ENCODE measurements around the gene ADGRG3. TPM values are rescaled to one million over a fixed set of nuclear protein-coding genes. Genes with fewer than 3 reads are reported as not detected.
A peak's percentile ranks its signal among the peaks of the same experiment; 100 is the strongest.

The ADGRG3 gene
- polyA plus RNA-seq, 3 donors = 0.41 to 1.0 TPM; not detected in 1

- H3K27me3 Mint-ChIP-seq (ENCODE audit: low read depth in 3 of 3) = peaks cover 1 to 10% (median 2%) of the 10 kb centered on the region in 3 donors
- WGBS (ENCODE audit: insufficient coverage) = 17% methylated on average over 13 of the region's 15 CpGs
- H3K9ac ChIP-seq (ENCODE audit: insufficient read depth, low read length, poor library complexity, severe bottlenecking) = no peak overlapping the region
- peaks cover 49 to 53% of the 10 kb centered on the region in 2 donors for H3K4me1 ChIP-seq (ENCODE audit: control insufficient read depth in 1 of 2, insufficient read depth in 2 of 2, low read length in 2 of 2)
- no peak overlapping the region for H3K4me3 Mint-ChIP-seq
- H3K4me3 ChIP-seq (replicated peaks in 1 of 3; ENCODE audit: low read depth in 2 of 3, low read length in 3 of 3) = peak overlapping the region in 1 of 3 experiments; percentile 27
- no peaks in the 10 kb centered on the region for H3K36me3 ChIP-seq (replicated peaks in 1 of 2; ENCODE audit: control insufficient read depth in 1 of 2, insufficient read depth in 2 of 2, low read length in 2 of 2)
- peaks cover 0 to 2% of the 10 kb centered on the region in 2 donors for H3K36me3 Mint-ChIP-seq
- peak overlapping the region in 1 of 2 donors; percentile 10 for H3K27ac ChIP-seq (ENCODE audit: low read depth in 1 of 2, low read length in 2 of 2)
- intact Hi-C loops (cut with micrococcal nuclease) = no loop called here
- peak overlapping the region in 6 of 7 donors; percentile 2 to 86 (median 78) for H3K27ac Mint-ChIP-seq
- H3K27me3 ChIP-seq (ENCODE audit: control insufficient read depth in 2 of 2, insufficient read depth in 2 of 2, low read length in 2 of 2) = no peaks in the 10 kb centered on the region
- H3K9me3 ChIP-seq (replicated peaks in 1 of 2; ENCODE audit: control insufficient read depth in 1 of 2, insufficient read depth in 1 of 2, low read length in 2 of 2) = no peaks in the 10 kb centered on the region
- no peak overlapping the region for H3K4me2 ChIP-seq (replicated peaks; ENCODE audit: extremely low read depth, low read length, poor library complexity, severe bottlenecking)
- H3K4me1 Mint-ChIP-seq = peaks cover 55% of the 10 kb centered on the region
- no peaks in the 10 kb centered on the region for H3K79me2 ChIP-seq (ENCODE audit: insufficient read depth, low read length)
- H4K20me1 ChIP-seq (ENCODE audit: insufficient read depth, low read length) = no peaks in the 10 kb centered on the region
- peak overlapping the region; percentile 41 for H2AFZ ChIP-seq (ENCODE audit: insufficient read depth, low read depth, low read length, poor library complexity, severe bottlenecking)
- TF ChIP-seq, protein P1, sequence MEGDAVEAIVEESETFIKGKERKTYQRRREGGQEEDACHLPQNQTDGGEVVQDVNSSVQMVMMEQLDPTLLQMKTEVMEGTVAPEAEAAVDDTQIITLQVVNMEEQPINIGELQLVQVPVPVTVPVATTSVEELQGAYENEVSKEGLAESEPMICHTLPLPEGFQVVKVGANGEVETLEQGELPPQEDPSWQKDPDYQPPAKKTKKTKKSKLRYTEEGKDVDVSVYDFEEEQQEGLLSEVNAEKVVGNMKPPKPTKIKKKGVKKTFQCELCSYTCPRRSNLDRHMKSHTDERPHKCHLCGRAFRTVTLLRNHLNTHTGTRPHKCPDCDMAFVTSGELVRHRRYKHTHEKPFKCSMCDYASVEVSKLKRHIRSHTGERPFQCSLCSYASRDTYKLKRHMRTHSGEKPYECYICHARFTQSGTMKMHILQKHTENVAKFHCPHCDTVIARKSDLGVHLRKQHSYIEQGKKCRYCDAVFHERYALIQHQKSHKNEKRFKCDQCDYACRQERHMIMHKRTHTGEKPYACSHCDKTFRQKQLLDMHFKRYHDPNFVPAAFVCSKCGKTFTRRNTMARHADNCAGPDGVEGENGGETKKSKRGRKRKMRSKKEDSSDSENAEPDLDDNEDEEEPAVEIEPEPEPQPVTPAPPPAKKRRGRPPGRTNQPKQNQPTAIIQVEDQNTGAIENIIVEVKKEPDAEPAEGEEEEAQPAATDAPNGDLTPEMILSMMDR (IDR thresholded peaks at IDR 0.05) = no peak
- peaks cover 0 to 2% (median 0%) of the 10 kb centered on the region in 7 donors for H3K9me3 Mint-ChIP-seq
- no peak for DNase-seq
Observed at GRCh38 chr16:57688987-57689761, 21.1 kb downstream of the ADGRG3 start.

- peak overlapping the region; percentile 20 to 24 for H3K4me3 Mint-ChIP-seq
- WGBS (ENCODE audit: insufficient coverage) = 10% methylated on average over 10 of the region's 13 CpGs
- Histone ChIP-seq H3K4me3 (replicated peaks in 1 of 3; ENCODE audit: low read depth in 2 of 3, low read length in 3 of 3) (peak overlapping the region in 1 of 3 experiments; percentile 27), H3K9me3 (replicated peaks in 1 of 2; ENCODE audit: control insufficient read depth in 1 of 2, insufficient read depth in 1 of 2, low read length in 2 of 2) (no peaks in the 10 kb centered on the region), H3K79me2 (ENCODE audit: insufficient read depth, low read length) (no peaks in the 10 kb centered on the region), H2AFZ (ENCODE audit: insufficient read depth, low read depth, low read length, poor library complexity, severe bottlenecking) (peak overlapping the region; percentile 41), H3K27me3 (ENCODE audit: control insufficient read depth in 2 of 2, insufficient read depth in 2 of 2, low read length in 2 of 2) (no peaks in the 10 kb centered on the region), H4K20me1 (ENCODE audit: insufficient read depth, low read length) (no peaks in the 10 kb centered on the region), H3K36me3 (replicated peaks in 1 of 2; ENCODE audit: control insufficient read depth in 1 of 2, insufficient read depth in 2 of 2, low read length in 2 of 2) (no peaks in the 10 kb centered on the region), H3K9ac (ENCODE audit: insufficient read depth, low read length, poor library complexity, severe bottlenecking) (no peak overlapping the region), H3K4me2 (replicated peaks; ENCODE audit: extremely low read depth, low read length, poor library complexity, severe bottlenecking) (peak overlapping the region; percentile 17), H3K4me1 (ENCODE audit: control insufficient read depth in 1 of 2, insufficient read depth in 2 of 2, low read length in 2 of 2) (peaks cover 49 to 56% of the 10 kb centered on the region in 2 donors), H3K27ac (ENCODE audit: low read depth in 1 of 2, low read length in 2 of 2) (peak overlapping the region in 1 of 2 donors; percentile 10)
- H3K36me3 Mint-ChIP-seq = no peaks in the 10 kb centered on the region
- intact Hi-C loops (cut with micrococcal nuclease) = loop anchor here (5.0 kb wide), 3 partner anchors 38 to 43 kb away; no protein-coding TSS in a partner anchor
- TF ChIP-seq, protein P1 (IDR thresholded peaks at IDR 0.05) = no peak
- H3K4me1 Mint-ChIP-seq = peaks cover 58% of the 10 kb centered on the region
- peak overlapping the region; percentile 47 to 86 (median 82) for H3K27ac Mint-ChIP-seq
- DNase-seq = peak; percentile 57 to 73 (median 58)
- H3K9me3 Mint-ChIP-seq = peaks cover 0 to 2% (median 0%) of the 10 kb centered on the region in 7 donors
- peaks cover 1 to 10% (median 2%) of the 10 kb centered on the region in 3 donors for H3K27me3 Mint-ChIP-seq (ENCODE audit: low read depth in 3 of 3)
Observed at GRCh38 chr16:57689762-57690558, 21.9 kb downstream of the ADGRG3 start.

Data from CD14-positive monocyte (primary cell).